Activated CD8-positive, alpha-beta memory T cell treated with anti-CD3 and anti-CD28 coated beads for 36 hours (primary cell): Measurements from ENCODE around the gene OR10R2. TPM values are rescaled to one million over a fixed set of nuclear protein-coding genes. Genes with fewer than 3 reads are reported as not detected.
"Not testable (repeated sequence)": the region's sequence is repeated elsewhere in the genome, so short reads cannot be mapped to it uniquely, and the experiment has no call there.

Source experiments
- CTCF ChIA-PET: fragments of 350-600 bp; sonication (Branson Sonifier 250); formaldehyde crosslinking; loops from one replicate; lab custom pipeline; 2021; ENCODE audit warnings: antibody characterized with exemption; lab: Charles Lee
- POLR2A ChIA-PET: fragments of 350-600 bp; sonication (Branson Sonifier 250); formaldehyde crosslinking; loops from one replicate; lab custom pipeline; 2021; ENCODE audit warnings: antibody characterized with exemption; lab: Charles Lee
- total RNA-seq, 2 experiments: library from RNA; stranded (reverse); gene quantifications; one replicate each; pipeline ENCODE4 v1.2.3, GENCODE V29; 2021

Gene OR10R2
- total RNA-seq, result not detected

GRCh38 chr1:158471920-158472319, at the start of gene OR10R2:
Gene OR10R2 (plus strand): TSS chr1:158472220. CDS start chr1:158472326, 106 bp downstream.
- CTCF ChIA-PET, result no interaction called here

GRCh38 chr1:158425027-158425426, 47.0 kb upstream of the OR10R2 start:
- ChIA-PET POLR2A (no interaction called here), CTCF (no interaction called here)

More at GRCh38 chr1:158471920-158472319, at the start of gene OR10R2:
- POLR2A ChIA-PET, result no interaction called here

- CTCF ChIA-PET, result no interaction called here
- POLR2A ChIA-PET, result no interaction called here
Observed at GRCh38 chr1:158426137-158426536, 45.9 kb upstream of the OR10R2 start, which contains the start of gene OR10K2. Gene OR10K2 (minus strand): TSS chr1:158426237. CDS start chr1:158420866, 5,371 bp downstream.

GRCh38 chr1:158430163-158430562, 41.9 kb upstream of the OR10R2 start:
- CTCF ChIA-PET, POLR2A ChIA-PET: not testable (repeated sequence)

GRCh38 chr1:158434741-158435140, 37.3 kb upstream of the OR10R2 start:
- ChIA-PET POLR2A (no interaction called here), CTCF (no interaction called here)

- ChIA-PET POLR2A (no interaction called here), CTCF (no interaction called here)
Observed at GRCh38 chr1:158445376-158445775, 26.6 kb upstream of the OR10R2 start.

- CTCF ChIA-PET, result no interaction called here
- POLR2A ChIA-PET, result no interaction called here
Observed at GRCh38 chr1:158454537-158454936, 17.5 kb upstream of the OR10R2 start.

- CTCF ChIA-PET, result no interaction called here
Observed at GRCh38 chr1:158457246-158457645, 14.8 kb upstream of the OR10R2 start.

GRCh38 chr1:158458263-158458662, 13.8 kb upstream of the OR10R2 start:
- CTCF ChIA-PET, result no interaction called here
- POLR2A ChIA-PET, result no interaction called here

More at GRCh38 chr1:158457246-158457645, 14.8 kb upstream of the OR10R2 start:
- POLR2A ChIA-PET, result no interaction called here

GRCh38 chr1:158461534-158461933, 10.5 kb upstream of the OR10R2 start, which contains the start of gene OR10K1:
Gene OR10K1 (plus strand): TSS chr1:158461834. CDS start chr1:158465562, 3,728 bp downstream.
- ChIA-PET POLR2A (no interaction called here), CTCF (no interaction called here)

- ChIA-PET POLR2A (no interaction called here), CTCF (no interaction called here)
Observed at GRCh38 chr1:158485455-158485854, 13.4 kb downstream of the OR10R2 start.

GRCh38 chr1:158491316-158491715, 19.3 kb downstream of the OR10R2 start:
- POLR2A ChIA-PET, result no interaction called here
- CTCF ChIA-PET, result no interaction called here

GRCh38 chr1:158493054-158493453, 21.0 kb downstream of the OR10R2 start:
- CTCF ChIA-PET, result no interaction called here
- POLR2A ChIA-PET, result no interaction called here

- CTCF ChIA-PET, result interaction anchor here (0.6 kb wide), 1 partner anchor 50 kb away, joined by 4 read pairs; no protein-coding TSS in a partner anchor
- POLR2A ChIA-PET, result no interaction called here
Observed at GRCh38 chr1:158494796-158495195, 22.8 kb downstream of the OR10R2 start.

- ChIA-PET CTCF (interaction anchor here (0.8 kb wide), 1 partner anchor 292 kb away, joined by 3 read pairs; no protein-coding TSS in a partner anchor), POLR2A (no interaction called here)
Observed at GRCh38 chr1:158496374-158496773, 24.4 kb downstream of the OR10R2 start.

- POLR2A ChIA-PET, result no interaction called here
- CTCF ChIA-PET, result interaction anchor here (0.8 to 1.2 kb wide), 2 partner anchors 15 to 492 kb away, joined by 3 to 5 read pairs; no protein-coding TSS in a partner anchor
Observed at GRCh38 chr1:158506369-158506987, 34.5 kb downstream of the OR10R2 start.

- POLR2A ChIA-PET, result no interaction called here
- CTCF ChIA-PET, result interaction anchor here (1.2 kb wide), 1 partner anchor 491 kb away, joined by 5 read pairs; no protein-coding TSS in a partner anchor
Observed at GRCh38 chr1:158507511-158507910, 35.5 kb downstream of the OR10R2 start.

GRCh38 chr1:158509471-158510156, 37.6 kb downstream of the OR10R2 start:
- POLR2A ChIA-PET, result no interaction called here
- CTCF ChIA-PET, result no interaction called here

GRCh38 chr1:158516966-158517365, 44.9 kb downstream of the OR10R2 start:
- CTCF ChIA-PET, result no interaction called here
- POLR2A ChIA-PET, result no interaction called here

GRCh38 chr1:158520021-158520420, 48.0 kb downstream of the OR10R2 start:
- ChIA-PET POLR2A (no interaction called here), CTCF (no interaction called here)
